Measurements from ENCODE around the gene SIRT7. TPM values are rescaled to one million over a fixed set of nuclear protein-coding genes. Genes with fewer than 3 reads are reported as not detected.

The SIRT7 gene
- total RNA-seq, 2 experiments from 2014 or later, result 49.1 to 69.3 TPM

- DNase-seq (ENCODE audit: low spot score), result no peak
- ChIA-PET CTCF (ENCODE audit: unreplicated experiment) (no interaction called here), POLR2A (no interaction called here)
- H3K9me2 ChIP-seq (ENCODE audit: insufficient read depth, low read length), result no peaks in the 10 kb centered on the region
- peaks cover 52% of the 10 kb centered on the region for H3K36me3 ChIP-seq (ENCODE audit: insufficient read depth, low read length)
- no peaks in the 10 kb centered on the region; the same call in 1 of the 2 replicates for H3K79me2 ChIP-seq (ENCODE audit: insufficient read depth, low read depth, low read length)
- no TSS peak for BruUV-seq (replicated peaks)
- H3K9me3 ChIP-seq (ENCODE audit: low read length), result no peaks in the 10 kb centered on the region
- no peak overlapping the region for H3K27ac ChIP-seq (ENCODE audit: low read depth, low read length, poor library complexity, severe bottlenecking)
- no peaks in the 10 kb centered on the region for H3K4me1 ChIP-seq (ENCODE audit: insufficient read depth, low read length, poor library complexity, severe bottlenecking)
- H4K20me1 ChIP-seq (ENCODE audit: insufficient read depth, low read length), result no peaks in the 10 kb centered on the region
- intact Hi-C loops (cut with micrococcal nuclease; ENCODE audit: unreplicated experiment), result no loop called here
- no peak overlapping the region for H3K4me2 ChIP-seq (ENCODE audit: low read length)
- no peak overlapping the region for H2AFZ ChIP-seq (ENCODE audit: low read length)
- TF ChIP-seq EZH2phosphoT487 (IDR thresholded peaks at IDR 0.05; ENCODE audit: borderline replicate concordance, low read depth, low read length) (no peak), CTCF (conservative IDR thresholded peaks at IDR 0.05; ENCODE audit: low read length) (no peak)
- no peak overlapping the region for H3K4me3 ChIP-seq (ENCODE audit: low read depth, low read length, poor library complexity, severe bottlenecking)
These were observed 17.7 kb downstream of the SIRT7 start for GRCh38 chr17:81900181-81900820.

DNA sequence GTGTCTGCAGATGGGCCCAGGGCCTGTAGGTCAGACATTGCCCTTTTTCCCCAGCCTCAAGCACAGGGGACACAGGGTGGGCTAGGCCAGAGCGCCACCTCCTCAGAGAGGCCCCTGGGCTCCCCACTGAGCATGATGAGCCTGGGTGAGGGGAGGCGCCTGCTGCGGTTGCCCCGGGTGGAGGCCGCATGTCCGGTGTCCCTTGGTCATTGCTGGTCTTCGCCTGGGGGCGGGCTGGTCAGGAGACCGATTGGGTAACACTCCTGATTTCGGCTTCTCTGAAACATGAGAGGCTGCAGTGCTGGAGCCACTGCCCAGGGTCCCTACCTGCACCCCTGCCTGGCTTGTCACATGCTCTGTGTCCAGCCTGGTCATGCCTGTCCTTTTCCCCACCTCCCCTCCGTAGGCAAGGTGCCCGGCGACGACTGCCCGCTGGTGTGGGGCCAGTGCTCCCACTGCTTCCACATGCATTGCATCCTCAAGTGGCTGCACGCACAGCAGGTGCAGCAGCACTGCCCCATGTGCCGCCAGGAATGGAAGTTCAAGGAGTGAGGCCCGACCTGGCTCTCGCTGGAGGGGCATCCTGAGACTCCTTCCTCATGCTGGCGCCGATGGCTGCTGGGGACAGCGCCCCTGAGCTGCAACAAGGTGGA, 18.3 kb downstream of the SIRT7 start:
- intact Hi-C loops (cut with micrococcal nuclease; ENCODE audit: unreplicated experiment), result no loop called here

More for the DNA sequence above, 18.3 kb downstream of the SIRT7 start:
- no peaks in the 10 kb centered on the region for H3K9me3 ChIP-seq (ENCODE audit: low read length)
- peaks cover 56% of the 10 kb centered on the region for H3K36me3 ChIP-seq (ENCODE audit: insufficient read depth, low read length)
- H3K4me2 ChIP-seq (ENCODE audit: low read length), result no peak overlapping the region
- ChIA-PET CTCF (ENCODE audit: unreplicated experiment) (no interaction called here), POLR2A (no interaction called here)
- H3K4me1 ChIP-seq (ENCODE audit: insufficient read depth, low read length, poor library complexity, severe bottlenecking), result peaks cover 2% of the 10 kb centered on the region
- TF ChIP-seq CTCF (conservative IDR thresholded peaks at IDR 0.05; ENCODE audit: low read length), result no peak
- no peak for TF ChIP-seq EZH2phosphoT487 (IDR thresholded peaks at IDR 0.05; ENCODE audit: borderline replicate concordance, low read depth, low read length)
- H3K4me3 ChIP-seq (ENCODE audit: low read depth, low read length, poor library complexity, severe bottlenecking), result no peak overlapping the region
- peaks cover 1% of the 10 kb centered on the region; the same call in 1 of the 2 replicates for H3K79me2 ChIP-seq (ENCODE audit: insufficient read depth, low read depth, low read length)
- H3K27ac ChIP-seq (ENCODE audit: low read depth, low read length, poor library complexity, severe bottlenecking), result no peak overlapping the region
- no peaks in the 10 kb centered on the region for H4K20me1 ChIP-seq (ENCODE audit: insufficient read depth, low read length)
- no peak overlapping the region for H2AFZ ChIP-seq (ENCODE audit: low read length)
- H3K9me2 ChIP-seq (ENCODE audit: insufficient read depth, low read length), result no peaks in the 10 kb centered on the region
- no TSS peak for BruUV-seq (replicated peaks)
- no peak for DNase-seq (ENCODE audit: low spot score)
